Stimulated activated CD8-positive, alpha-beta memory T cell treated with anti-CD3 and anti-CD28 coated beads, Interleukin-15, amount 100 ng/mL, for 48 hours (primary cell): ENCODE measurements around the gene DDX50.
"Not testable (repeated sequence)": the region's sequence is repeated elsewhere in the genome, so short reads cannot be mapped to it uniquely, and the experiment has no call there.

ENCODE experiments used
- DNase-seq, 2 donors: peaks; one replicate each; pipeline ENCODE4 v3.0.0-alpha.2; 2020; ENCODE audit warnings: low read depth in 2 of 2

Gene DDX50

GRCh38 chr10:68901105-68901927 lies at the start of gene DDX50:
DDX50 (plus strand) TSS chr10:68901315; CDS start chr10:68901385, 70 bp downstream.
- DNase-seq = peak; percentile 93 to 94

GRCh38 chr10:68856352-68856751 lies 44.8 kb upstream of the DDX50 start:
- no peak for DNase-seq

GRCh38 chr10:68857005-68857404 lies 44.1 kb upstream of the DDX50 start:
- no peak for DNase-seq

GRCh38 chr10:68861253-68861652 lies 39.9 kb upstream of the DDX50 start:
- DNase-seq = no peak

GRCh38 chr10:68864611-68865010 lies 36.5 kb upstream of the DDX50 start:
- no peak for DNase-seq

- DNase-seq = not testable (repeated sequence)
These were observed 32.9 kb upstream of the DDX50 start for GRCh38 chr10:68868173-68868572.

- no peak for DNase-seq
These were observed 31.5 kb upstream of the DDX50 start for GRCh38 chr10:68869623-68870022.

GRCh38 chr10:68870061-68870460 lies 31.1 kb upstream of the DDX50 start:
- DNase-seq = no peak

- peak in 1 of 2 donors; percentile 4 for DNase-seq
These were observed 30.5 kb upstream of the DDX50 start for GRCh38 chr10:68870545-68871104.

- DNase-seq = no peak
These were observed 29.9 kb upstream of the DDX50 start for GRCh38 chr10:68871105-68871711.

GRCh38 chr10:68871731-68872342 lies 29.3 kb upstream of the DDX50 start:
- DNase-seq = no peak

GRCh38 chr10:68876246-68877138 lies 24.6 kb upstream of the DDX50 start:
- no peak for DNase-seq

- no peak for DNase-seq
These were observed 23.5 kb upstream of the DDX50 start for GRCh38 chr10:68877482-68878110.

GRCh38 chr10:68878496-68878895 lies 22.6 kb upstream of the DDX50 start:
- no peak for DNase-seq

GRCh38 chr10:68879628-68880027 lies 21.5 kb upstream of the DDX50 start:
- no peak for DNase-seq

GRCh38 chr10:68880181-68880580 lies 20.9 kb upstream of the DDX50 start:
- no peak for DNase-seq

- DNase-seq = no peak
These were observed 6.1 kb upstream of the DDX50 start for GRCh38 chr10:68895041-68895440.

- DNase-seq = no peak
These were observed 3.8 kb upstream of the DDX50 start for GRCh38 chr10:68897336-68897741.

GRCh38 chr10:68899186-68899745 lies 1.8 kb upstream of the DDX50 start:
- DNase-seq = no peak

GRCh38 chr10:68900427-68901104 lies 549 bp upstream of the DDX50 start:
- DNase-seq = no peak
